ENCODE results near the gene HPS4. TPM values are rescaled to one million over a fixed set of nuclear protein-coding genes. Genes with fewer than 3 reads are reported as not detected.

The HPS4 gene
- total and polyA plus RNA-seq, 2 of the 8 experiments (the other 6 are each of a cell fraction or from before 2014, with no cell fraction given) = 28.0 to 35.2 TPM

GRCh38 chr22:26410386-26410785 lies 73.2 kb downstream of the HPS4 start (continued):
- TF ChIP-seq CTCF (IDR thresholded peaks at IDR 0.05; ENCODE audit: control extremely low read depth in 1 of 3, insufficient read depth in 1 of 3, low read depth in 1 of 3, low read length in 3 of 3) = no peak
- no peak for TF ChIP-seq BRCA1 (IDR thresholded peaks at IDR 0.05; ENCODE audit: low read depth, low read length)

All from H1 (cell line).